NCI-H2227 (cell line): ENCODE results near the gene PJA2.

Experiments
- DNase-seq: peaks from one replicate; lab custom pipeline; 2025; ENCODE audit not compliant: unreplicated experiment; lab: John Stamatoyannopoulos, UW

PJA2 gene

GRCh38 chr5:109350537-109351270 lies 59.1 kb downstream of the PJA2 start:
- DNase-seq, result no peak

GRCh38 chr5:109349388-109349787 lies 60.4 kb downstream of the PJA2 start:
- no peak for DNase-seq

GRCh38 chr5:109347252-109347888 lies 62.4 kb downstream of the PJA2 start:
- no peak for DNase-seq

- DNase-seq, result no peak
Observed at GRCh38 chr5:109345699-109346098, 64.1 kb downstream of the PJA2 start.

- no peak for DNase-seq
Observed at GRCh38 chr5:109340351-109340750, 69.4 kb downstream of the PJA2 start.

GRCh38 chr5:109335114-109335513 lies 74.7 kb downstream of the PJA2 start:
- DNase-seq, result no peak

GRCh38 chr5:109334056-109334455 lies 75.7 kb downstream of the PJA2 start:
- DNase-seq, result no peak

- no peak for DNase-seq
Observed at GRCh38 chr5:109329333-109330237, 80.2 kb downstream of the PJA2 start.

- DNase-seq, result no peak
Observed at GRCh38 chr5:109328626-109329025, 81.1 kb downstream of the PJA2 start.

GRCh38 chr5:109327570-109327969 lies 82.2 kb downstream of the PJA2 start:
- DNase-seq, result no peak

- no peak for DNase-seq
Observed at GRCh38 chr5:109326919-109327318, 82.9 kb downstream of the PJA2 start.

GRCh38 chr5:109325456-109325855 lies 84.3 kb downstream of the PJA2 start:
- DNase-seq, result no peak

GRCh38 chr5:109324931-109325330 lies 84.8 kb downstream of the PJA2 start:
- no peak for DNase-seq

GRCh38 chr5:109324351-109324750 lies 85.4 kb downstream of the PJA2 start:
- no peak for DNase-seq

GRCh38 chr5:109322694-109323093 lies 87.1 kb downstream of the PJA2 start:
- no peak for DNase-seq

GRCh38 chr5:109319351-109319750 lies 90.4 kb downstream of the PJA2 start:
- DNase-seq, result no peak

- DNase-seq, result no peak
Observed at GRCh38 chr5:109318455-109319108, 91.2 kb downstream of the PJA2 start.

- DNase-seq, result no peak
Observed at GRCh38 chr5:109316634-109317033, 93.1 kb downstream of the PJA2 start.

GRCh38 chr5:109315245-109315644 lies 94.5 kb downstream of the PJA2 start:
- DNase-seq, result no peak

GRCh38 chr5:109313127-109313526 lies 96.6 kb downstream of the PJA2 start:
- no peak for DNase-seq

- no peak for DNase-seq
Observed at GRCh38 chr5:109312695-109313094, 97.1 kb downstream of the PJA2 start.
